Measurements from ENCODE around the gene NHSL1.
A peak's percentile ranks its signal among the peaks of the same experiment; 100 is the strongest.

DNA sequence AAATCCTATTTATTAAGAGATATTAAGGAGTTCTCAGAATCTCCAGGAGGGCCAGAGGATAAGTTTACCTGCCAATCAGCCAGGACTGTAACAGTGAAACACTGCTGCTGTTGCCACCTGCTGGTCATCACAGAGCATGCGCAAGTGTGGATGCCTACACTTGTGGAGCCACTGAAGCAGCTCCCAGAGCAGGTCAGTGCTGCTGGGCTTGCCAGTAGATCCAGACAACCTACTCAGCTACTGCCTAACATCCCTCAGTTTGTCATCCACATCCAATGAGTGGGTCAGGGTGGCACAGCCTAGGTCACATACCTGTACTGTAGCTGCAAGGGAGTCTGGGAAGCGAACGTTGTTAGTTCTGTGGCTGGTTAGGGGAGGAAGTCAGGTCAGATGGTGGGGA is 18.3 kb upstream of the NHSL1 start:
- TF ChIP-seq, protein P1, sequence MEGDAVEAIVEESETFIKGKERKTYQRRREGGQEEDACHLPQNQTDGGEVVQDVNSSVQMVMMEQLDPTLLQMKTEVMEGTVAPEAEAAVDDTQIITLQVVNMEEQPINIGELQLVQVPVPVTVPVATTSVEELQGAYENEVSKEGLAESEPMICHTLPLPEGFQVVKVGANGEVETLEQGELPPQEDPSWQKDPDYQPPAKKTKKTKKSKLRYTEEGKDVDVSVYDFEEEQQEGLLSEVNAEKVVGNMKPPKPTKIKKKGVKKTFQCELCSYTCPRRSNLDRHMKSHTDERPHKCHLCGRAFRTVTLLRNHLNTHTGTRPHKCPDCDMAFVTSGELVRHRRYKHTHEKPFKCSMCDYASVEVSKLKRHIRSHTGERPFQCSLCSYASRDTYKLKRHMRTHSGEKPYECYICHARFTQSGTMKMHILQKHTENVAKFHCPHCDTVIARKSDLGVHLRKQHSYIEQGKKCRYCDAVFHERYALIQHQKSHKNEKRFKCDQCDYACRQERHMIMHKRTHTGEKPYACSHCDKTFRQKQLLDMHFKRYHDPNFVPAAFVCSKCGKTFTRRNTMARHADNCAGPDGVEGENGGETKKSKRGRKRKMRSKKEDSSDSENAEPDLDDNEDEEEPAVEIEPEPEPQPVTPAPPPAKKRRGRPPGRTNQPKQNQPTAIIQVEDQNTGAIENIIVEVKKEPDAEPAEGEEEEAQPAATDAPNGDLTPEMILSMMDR (IDR thresholded peaks at IDR 0.05): peak in 1 of 3 donors; percentile 42
- no peak for TF ChIP-seq POLR2A (IDR thresholded peaks at IDR 0.05)
